Tibial artery (tissue), 4 donors: Measurements from ENCODE around the gene TIGAR.

ENCODE experiments used
- DNase-seq, 2 donors: peaks; one replicate each; pipeline ENCODE4 v3.0.0-alpha.2; 2019
- H3K27ac ChIP-seq, 2 donors: fragments of 200-600 bp; sonication (generic) in 1 of 2; 1 replicate in 1 of 2; 2 replicates in 1 of 2; pipeline ENCODE4 v1.5.1; 2018 to 2019; ENCODE audit warnings: mild to moderate bottlenecking in 1 of 2
- H3K27me3 ChIP-seq, 2 donors: fragments of 200-600 bp; sonication (generic) in 1 of 2; one replicate each; pipeline versions ENCODE4 v1.5.1 to v1.6.0; 2016 to 2019
- H3K36me3 ChIP-seq, 3 donors: fragments of 200-600 bp; sonication (generic) in 2 of 3; one replicate each; pipeline ENCODE4 v1.5.1; 2016 to 2019; ENCODE audit warnings: mild to moderate bottlenecking in 2 of 3
- H3K4me1 ChIP-seq, 4 donors: fragments of 200-600 bp; sonication (generic) in 2 of 4; 1 replicate in 3 of 4; 2 replicates in 1 of 4; pipeline ENCODE4 v1.5.1; 2016 to 2019
- H3K4me3 ChIP-seq, 2 donors: fragments of 200-600 bp; sonication (generic) in 1 of 2; 1 replicate in 1 of 2; 2 replicates in 1 of 2; pipeline ENCODE4 v1.5.1; 2018 to 2019; ENCODE audit warnings: mild to moderate bottlenecking in 2 of 2
- H3K9me3 ChIP-seq, 3 donors: fragments of 200-600 bp; sonication (generic) in 1 of 3; one replicate each; pipeline ENCODE4 v1.5.1; 2016 to 2019
- intact Hi-C: fragments of 100-400 bp; cut with DNase I; formaldehyde crosslinking; loops from one replicate; pipeline ENCODE4 v1.15.0; 2023; ENCODE audit warnings: low total_unique reads
- TF ChIP-seq, protein P1 (sequence below), 2 experiments: fragments of 200-600 bp in 1 of 2; fragments of 450-650 bp in 1 of 2; IDR thresholded peaks; one replicate each; pipeline ENCODE4 v1.5.1; 2017 to 2019; ENCODE audit warnings: antibody characterized with exemption in 2 of 2, mild to moderate bottlenecking in 1 of 2, moderate library complexity in 1 of 2

Gene TIGAR

DNA sequence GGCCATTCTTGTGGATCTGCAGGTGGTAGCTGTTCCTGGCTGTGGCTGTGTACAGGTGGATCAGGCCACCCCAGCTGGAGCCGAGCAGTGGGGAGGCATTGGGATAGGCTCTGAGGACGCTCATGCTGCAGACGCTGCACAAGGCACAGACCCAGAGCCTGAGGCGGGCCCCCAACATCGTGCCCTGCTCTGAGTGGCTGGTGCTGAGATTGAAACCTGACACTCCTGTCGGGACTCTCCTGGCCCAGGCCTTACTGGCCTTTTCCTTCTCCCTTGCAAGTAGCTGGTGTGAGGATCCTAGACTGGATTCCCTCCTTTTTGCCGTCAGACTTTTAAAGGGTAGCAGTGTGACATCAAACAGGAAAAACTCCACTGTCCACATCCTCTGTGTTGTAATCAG, 58.4 kb downstream of the TIGAR start, which contains the start of gene FGF23:
FGF23 (minus strand) TSS at position 308 of the 400 bp plus-strand sequence; CDS start at position 178, 130 bp downstream.
- no peaks in the 10 kb centered on the region for H3K9me3 ChIP-seq
- intact Hi-C loops, result no loop called here
- TF ChIP-seq, protein P1, sequence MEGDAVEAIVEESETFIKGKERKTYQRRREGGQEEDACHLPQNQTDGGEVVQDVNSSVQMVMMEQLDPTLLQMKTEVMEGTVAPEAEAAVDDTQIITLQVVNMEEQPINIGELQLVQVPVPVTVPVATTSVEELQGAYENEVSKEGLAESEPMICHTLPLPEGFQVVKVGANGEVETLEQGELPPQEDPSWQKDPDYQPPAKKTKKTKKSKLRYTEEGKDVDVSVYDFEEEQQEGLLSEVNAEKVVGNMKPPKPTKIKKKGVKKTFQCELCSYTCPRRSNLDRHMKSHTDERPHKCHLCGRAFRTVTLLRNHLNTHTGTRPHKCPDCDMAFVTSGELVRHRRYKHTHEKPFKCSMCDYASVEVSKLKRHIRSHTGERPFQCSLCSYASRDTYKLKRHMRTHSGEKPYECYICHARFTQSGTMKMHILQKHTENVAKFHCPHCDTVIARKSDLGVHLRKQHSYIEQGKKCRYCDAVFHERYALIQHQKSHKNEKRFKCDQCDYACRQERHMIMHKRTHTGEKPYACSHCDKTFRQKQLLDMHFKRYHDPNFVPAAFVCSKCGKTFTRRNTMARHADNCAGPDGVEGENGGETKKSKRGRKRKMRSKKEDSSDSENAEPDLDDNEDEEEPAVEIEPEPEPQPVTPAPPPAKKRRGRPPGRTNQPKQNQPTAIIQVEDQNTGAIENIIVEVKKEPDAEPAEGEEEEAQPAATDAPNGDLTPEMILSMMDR (IDR thresholded peaks at IDR 0.05), result no peak
- H3K27me3 ChIP-seq, result peaks cover 0 to 6% of the 10 kb centered on the region in 2 donors
- H3K36me3 ChIP-seq, result no peaks in the 10 kb centered on the region
- no peaks in the 10 kb centered on the region for H3K4me1 ChIP-seq
- no peak within 1 kb of the TSS for H3K27ac ChIP-seq
- no peak for DNase-seq
- H3K4me3 ChIP-seq, result no peak within 1 kb of the TSS

DNA sequence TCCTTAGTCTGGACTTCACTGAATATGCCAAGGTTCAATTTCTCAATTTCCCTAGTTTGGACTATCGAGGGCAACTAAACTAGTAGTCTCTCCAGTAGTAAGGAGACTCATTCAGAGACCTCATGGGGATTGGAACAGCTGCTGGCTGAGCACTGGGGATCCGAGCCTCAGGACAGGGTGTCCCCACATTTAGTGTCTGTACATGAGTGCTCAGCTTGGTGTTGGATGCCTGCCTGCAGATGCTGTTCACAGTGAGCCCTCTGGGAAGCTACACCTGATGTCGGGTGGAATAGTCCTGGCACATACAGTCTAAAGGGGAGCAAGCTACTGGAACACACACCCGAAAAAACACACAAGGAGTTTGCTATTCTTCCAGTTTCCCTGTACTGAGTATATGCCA, 59.3 kb downstream of the TIGAR start:
- TF ChIP-seq, protein P1 (IDR thresholded peaks at IDR 0.05), result no peak
- H3K4me3 ChIP-seq, result no peak overlapping the region
- peaks cover 0 to 6% of the 10 kb centered on the region in 2 donors for H3K27me3 ChIP-seq
- intact Hi-C loops, result no loop called here
- H3K9me3 ChIP-seq, result no peaks in the 10 kb centered on the region
- H3K4me1 ChIP-seq, result no peaks in the 10 kb centered on the region
- DNase-seq, result no peak
- no peak overlapping the region for H3K27ac ChIP-seq
- no peaks in the 10 kb centered on the region for H3K36me3 ChIP-seq

DNA sequence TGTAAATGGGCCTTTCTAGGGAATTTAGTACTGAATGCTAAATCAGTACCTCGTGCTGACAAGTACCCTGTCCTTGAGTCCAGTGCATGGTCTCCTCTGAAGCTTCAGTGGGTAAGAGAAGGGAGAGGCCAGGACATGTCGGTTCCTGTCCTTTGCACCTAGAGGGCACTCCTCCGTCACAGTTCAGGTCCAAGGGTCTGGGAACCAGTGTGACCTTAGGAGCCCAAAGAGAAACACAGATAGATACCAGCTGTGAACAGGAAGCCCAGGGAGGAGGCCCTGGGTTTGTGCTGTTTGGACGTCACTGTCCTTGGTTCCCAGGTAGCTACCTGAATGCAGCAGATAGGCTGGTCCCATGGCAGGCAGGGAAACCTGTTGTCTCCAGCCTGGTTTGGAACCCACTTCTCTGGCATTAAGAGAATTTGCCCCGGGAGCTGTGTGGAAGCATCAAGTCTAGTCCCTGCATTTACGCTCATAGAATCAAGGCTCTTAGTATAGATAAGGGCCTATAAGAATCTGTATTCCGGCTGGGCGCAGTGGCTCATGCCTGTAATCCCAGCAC, 62.4 kb downstream of the TIGAR start:
- no peaks in the 10 kb centered on the region for H3K36me3 ChIP-seq
- no peaks in the 10 kb centered on the region for H3K4me1 ChIP-seq
- H3K27me3 ChIP-seq, result peaks cover 0 to 4% of the 10 kb centered on the region in 2 donors
- H3K4me3 ChIP-seq, result no peak overlapping the region
- DNase-seq, result no peak
- no peaks in the 10 kb centered on the region for H3K9me3 ChIP-seq
- no peak overlapping the region for H3K27ac ChIP-seq
- intact Hi-C loops, result no loop called here
- TF ChIP-seq, protein P1 (IDR thresholded peaks at IDR 0.05), result no peak

DNA sequence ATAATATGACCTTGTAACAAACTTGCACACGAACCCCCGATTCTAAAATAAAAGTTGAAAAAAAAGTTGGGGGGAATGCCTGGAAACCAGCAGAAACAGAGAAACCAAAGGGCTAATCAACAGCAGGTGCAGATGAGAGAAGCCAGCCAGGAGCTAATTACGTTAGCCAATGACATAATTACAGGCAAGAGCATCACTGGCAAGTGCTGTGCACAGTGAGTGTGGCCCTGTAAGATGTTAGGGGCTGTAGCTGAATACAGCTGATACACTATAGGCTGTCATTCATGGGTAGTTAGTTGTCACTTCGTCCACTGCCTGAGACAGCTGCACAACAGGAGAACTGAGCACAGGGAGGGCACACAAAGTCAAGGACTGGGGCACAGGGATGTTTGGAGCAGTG, 65.8 kb downstream of the TIGAR start:
- Histone ChIP-seq H3K36me3 (no peaks in the 10 kb centered on the region), H3K4me3 (no peak overlapping the region), H3K4me1 (no peaks in the 10 kb centered on the region), H3K9me3 (no peaks in the 10 kb centered on the region), H3K27me3 (peaks cover 0 to 1% of the 10 kb centered on the region in 2 donors), H3K27ac (no peak overlapping the region)
- DNase-seq, result no peak
- intact Hi-C loops, result no loop called here
- TF ChIP-seq, protein P1 (IDR thresholded peaks at IDR 0.05), result no peak

DNA sequence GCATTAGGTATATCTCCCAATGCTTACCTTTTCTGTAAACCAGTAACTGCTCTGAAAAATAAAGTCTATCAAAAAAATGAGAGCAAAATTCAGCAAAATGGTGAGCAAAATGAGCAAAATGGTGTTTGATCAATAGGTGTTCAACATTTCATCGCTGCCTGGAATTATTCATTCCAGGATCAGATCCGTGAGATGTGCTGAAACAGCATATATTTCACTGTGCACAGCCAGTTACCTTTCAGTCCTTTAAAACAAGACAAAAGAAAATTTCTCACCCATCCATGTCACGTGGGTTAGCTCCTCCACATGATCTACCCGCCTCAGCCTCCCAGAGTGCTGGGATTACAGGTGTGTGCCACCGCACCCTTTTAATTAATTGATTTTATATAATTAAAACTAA, 66.6 kb downstream of the TIGAR start:
- H3K4me1 ChIP-seq, result no peaks in the 10 kb centered on the region
- intact Hi-C loops, result no loop called here
- DNase-seq, result no peak
- H3K27me3 ChIP-seq, result peaks cover 0 to 8% of the 10 kb centered on the region in 2 donors
- H3K9me3 ChIP-seq, result no peaks in the 10 kb centered on the region
- TF ChIP-seq, protein P1 (IDR thresholded peaks at IDR 0.05), result no peak
- no peaks in the 10 kb centered on the region for H3K36me3 ChIP-seq
- H3K4me3 ChIP-seq, result no peak overlapping the region
- no peak overlapping the region for H3K27ac ChIP-seq

DNA sequence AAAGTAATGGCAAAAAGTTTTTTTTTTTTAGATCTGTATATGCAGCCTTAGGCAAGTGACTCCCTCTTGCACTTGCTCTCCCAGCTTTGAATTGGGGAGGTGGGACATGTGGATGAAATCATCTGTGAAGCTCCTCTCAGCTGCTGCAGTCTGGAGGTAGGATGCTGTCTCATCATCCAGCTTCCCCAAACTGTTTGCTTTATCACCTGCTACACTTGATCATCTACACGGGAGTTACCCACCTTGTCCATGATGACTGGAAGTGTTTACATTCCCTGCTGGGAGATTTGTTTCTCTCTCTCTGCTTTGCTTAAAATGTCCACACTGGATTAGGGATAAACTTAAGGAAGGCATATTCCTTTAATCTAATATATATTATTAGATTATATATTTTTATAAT, 67.0 kb downstream of the TIGAR start:
- DNase-seq, result no peak
- no peak overlapping the region for H3K4me3 ChIP-seq
- TF ChIP-seq, protein P1 (IDR thresholded peaks at IDR 0.05), result no peak
- intact Hi-C loops, result no loop called here
- no peak overlapping the region for H3K27ac ChIP-seq
- no peaks in the 10 kb centered on the region for H3K36me3 ChIP-seq
- peaks cover 0 to 12% of the 10 kb centered on the region in 2 donors for H3K27me3 ChIP-seq
- no peaks in the 10 kb centered on the region for H3K4me1 ChIP-seq
- no peaks in the 10 kb centered on the region for H3K9me3 ChIP-seq
